Measurements from ENCODE around the gene TBX1. TPM values are rescaled to one million over a fixed set of nuclear protein-coding genes. Genes with fewer than 3 reads are reported as not detected.
"Not testable (repeated sequence)": the region's sequence is repeated elsewhere in the genome, so short reads cannot be mapped to it uniquely, and the experiment has no call there.

Gene TBX1
- total and polyA plus RNA-seq, 10 of the 15 experiments (the other 5 are each of a cell fraction or from before 2014, with no cell fraction given), result not detected

- TF ChIP-seq ATF3 (IDR thresholded peaks at IDR 0.05; ENCODE audit: borderline replicate concordance, extremely low read depth, low read depth, low read length) (no peak), MTA2 (IDR thresholded peaks at IDR 0.05; ENCODE audit: low read depth) (no peak), MEF2B (IDR thresholded peaks at IDR 0.05; ENCODE audit: partially characterized antibody, poor library complexity, severe bottlenecking) (no peak), SP1 (IDR thresholded peaks at IDR 0.05; ENCODE audit: low read depth, low read length) (no peak), BACH1 (IDR thresholded peaks at IDR 0.05; ENCODE audit: borderline replicate concordance) (no peak), KDM1A (IDR thresholded peaks at IDR 0.05; ENCODE audit: borderline replicate concordance) (no peak)
- TF ChIP-seq, protein P1, sequence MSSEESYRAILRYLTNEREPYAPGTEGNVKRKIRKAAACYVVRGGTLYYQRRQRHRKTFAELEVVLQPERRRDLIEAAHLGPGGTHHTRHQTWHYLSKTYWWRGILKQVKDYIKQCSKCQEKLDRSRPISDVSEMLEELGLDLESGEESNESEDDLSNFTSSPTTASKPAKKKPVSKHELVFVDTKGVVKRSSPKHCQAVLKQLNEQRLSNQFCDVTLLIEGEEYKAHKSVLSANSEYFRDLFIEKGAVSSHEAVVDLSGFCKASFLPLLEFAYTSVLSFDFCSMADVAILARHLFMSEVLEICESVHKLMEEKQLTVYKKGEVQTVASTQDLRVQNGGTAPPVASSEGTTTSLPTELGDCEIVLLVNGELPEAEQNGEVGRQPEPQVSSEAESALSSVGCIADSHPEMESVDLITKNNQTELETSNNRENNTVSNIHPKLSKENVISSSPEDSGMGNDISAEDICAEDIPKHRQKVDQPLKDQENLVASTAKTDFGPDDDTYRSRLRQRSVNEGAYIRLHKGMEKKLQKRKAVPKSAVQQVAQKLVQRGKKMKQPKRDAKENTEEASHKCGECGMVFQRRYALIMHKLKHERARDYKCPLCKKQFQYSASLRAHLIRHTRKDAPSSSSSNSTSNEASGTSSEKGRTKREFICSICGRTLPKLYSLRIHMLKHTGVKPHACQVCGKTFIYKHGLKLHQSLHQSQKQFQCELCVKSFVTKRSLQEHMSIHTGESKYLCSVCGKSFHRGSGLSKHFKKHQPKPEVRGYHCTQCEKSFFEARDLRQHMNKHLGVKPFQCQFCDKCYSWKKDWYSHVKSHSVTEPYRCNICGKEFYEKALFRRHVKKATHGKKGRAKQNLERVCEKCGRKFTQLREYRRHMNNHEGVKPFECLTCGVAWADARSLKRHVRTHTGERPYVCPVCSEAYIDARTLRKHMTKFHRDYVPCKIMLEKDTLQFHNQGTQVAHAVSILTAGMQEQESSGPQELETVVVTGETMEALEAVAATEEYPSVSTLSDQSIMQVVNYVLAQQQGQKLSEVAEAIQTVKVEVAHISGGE (CRISPR knock-in tag; IDR thresholded peaks at IDR 0.05), result no peak
These were observed 35.5 kb upstream of the TBX1 start (continued) for GRCh38 chr22:19724927-19725661.

- FAIRE-seq; POLR2A ChIA-PET; H3K4me2 ChIP-seq (ENCODE audit: control insufficient read depth, insufficient read depth): not testable (repeated sequence)
These were observed 34.4 kb upstream of the TBX1 start for GRCh38 chr22:19726064-19726788.

More at GRCh38 chr22:19726064-19726788, 34.4 kb upstream of the TBX1 start:
- BruUV-seq (replicated peaks); H4K20me1 ChIP-seq (ENCODE audit: control insufficient read depth, insufficient read depth); RAD21 ChIA-PET (ENCODE audit: unreplicated experiment); H3K4me1 ChIP-seq (ENCODE audit: control insufficient read depth, insufficient read depth, low read length); intact Hi-C loops (cut with micrococcal nuclease; ENCODE audit: unreplicated experiment); H3K4me3 ChIP-seq; H3K79me2 ChIP-seq (ENCODE audit: control insufficient read depth, insufficient read depth, low read length); ATAC-seq; CTCF ChIA-PET; in situ Hi-C loops (cut with MboI); H3K9ac ChIP-seq (ENCODE audit: control insufficient read depth, insufficient read depth, low read length); DNase-seq (ENCODE audit: low read depth, low spot score); H2AFZ ChIP-seq (ENCODE audit: control insufficient read depth, low read depth, low read length); H3K36me3 ChIP-seq (ENCODE audit: control insufficient read depth in 2 of 2, insufficient read depth in 2 of 2, low read length in 1 of 2); H3K27me3 ChIP-seq (replicated peaks in 1 of 2; ENCODE audit: control insufficient read depth in 2 of 2, insufficient read depth in 2 of 2, low read length in 1 of 2); H3K27ac ChIP-seq (ENCODE audit: control insufficient read depth, insufficient read depth); H3K9me3 ChIP-seq (replicated peaks; ENCODE audit: control insufficient read depth, insufficient read depth, low read length); SMC1A ChIA-PET (ENCODE audit: uncharacterized antibody, unreplicated experiment): not testable (repeated sequence)
- WGBS (ENCODE audit: insufficient coverage, insufficient replicate concordance, low lambda C conversion rate, missing lambda C conversion rate), result 68% methylated on average over 54 of the region's 96 CpGs
